Effector memory CD4-positive, alpha-beta T cell (primary cell): ENCODE results near the gene FARSA.
"Not testable (repeated sequence)": the region's sequence is repeated elsewhere in the genome, so short reads cannot be mapped to it uniquely, and the experiment has no call there.

ENCODE experiments used
- DNase-seq, 3 donors: peaks; one replicate each; pipeline ENCODE4 v3.0.0-alpha.2; 2020
- H3K27ac ChIP-seq: 2 replicates; pipeline ENCODE4 v1.7.0; 2013; ENCODE audit warnings: mild to moderate bottlenecking, low read length, moderate library complexity; ENCODE audit not compliant: insufficient read depth, poor library complexity, severe bottlenecking
- H3K27me3 ChIP-seq: replicated peaks from 2 replicates; pipeline ENCODE4 v1.7.0; 2013; ENCODE audit warnings: mild to moderate bottlenecking, low read length; ENCODE audit not compliant: insufficient read depth, control insufficient read depth, poor library complexity, severe bottlenecking
- H3K36me3 ChIP-seq: 2 replicates; pipeline ENCODE4 v1.7.0; 2013; ENCODE audit warnings: mild to moderate bottlenecking, low read length, moderate library complexity; ENCODE audit not compliant: control insufficient read depth, insufficient read depth
- H3K4me1 ChIP-seq: 2 replicates; pipeline ENCODE4 v1.7.0; 2013; ENCODE audit warnings: low read length, mild to moderate bottlenecking; ENCODE audit not compliant: control insufficient read depth, insufficient read depth, poor library complexity, severe bottlenecking
- H3K4me3 ChIP-seq: 2 replicates; pipeline ENCODE4 v1.7.0; 2013; ENCODE audit warnings: low read length, low read depth, mild to moderate bottlenecking; ENCODE audit not compliant: insufficient read depth, poor library complexity, severe bottlenecking
- H3K9me3 ChIP-seq: 2 replicates; pipeline ENCODE4 v1.7.0; 2013; ENCODE audit warnings: mild to moderate bottlenecking, low read length, moderate library complexity; ENCODE audit not compliant: control insufficient read depth

The FARSA gene

DNA sequence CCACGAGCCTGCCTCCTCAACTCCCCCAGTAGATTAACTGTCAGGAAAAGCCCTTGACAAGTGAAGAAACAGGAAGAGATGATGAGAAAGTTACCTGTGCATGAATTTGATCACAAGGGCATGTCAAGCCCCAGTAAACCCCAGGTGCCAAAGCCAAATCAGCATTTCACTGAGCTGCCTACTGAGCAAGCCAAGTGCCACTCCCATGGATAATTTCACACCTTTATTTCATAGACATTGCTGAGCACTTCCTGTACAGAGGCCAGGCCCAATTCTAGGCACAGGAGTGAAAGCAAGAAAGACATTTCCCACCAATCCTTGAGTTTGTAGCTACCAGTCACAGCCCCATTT lies 21.1 kb upstream of the FARSA start:
- Histone ChIP-seq H3K36me3 (peaks cover 37% of the 10 kb centered on the region), H3K27ac (no peak overlapping the region), H3K27me3 (no peaks in the 10 kb centered on the region), H3K4me1 (peaks cover 7% of the 10 kb centered on the region), H3K9me3 (no peaks in the 10 kb centered on the region), H3K4me3 (no peak overlapping the region)
- DNase-seq = no peak

DNA sequence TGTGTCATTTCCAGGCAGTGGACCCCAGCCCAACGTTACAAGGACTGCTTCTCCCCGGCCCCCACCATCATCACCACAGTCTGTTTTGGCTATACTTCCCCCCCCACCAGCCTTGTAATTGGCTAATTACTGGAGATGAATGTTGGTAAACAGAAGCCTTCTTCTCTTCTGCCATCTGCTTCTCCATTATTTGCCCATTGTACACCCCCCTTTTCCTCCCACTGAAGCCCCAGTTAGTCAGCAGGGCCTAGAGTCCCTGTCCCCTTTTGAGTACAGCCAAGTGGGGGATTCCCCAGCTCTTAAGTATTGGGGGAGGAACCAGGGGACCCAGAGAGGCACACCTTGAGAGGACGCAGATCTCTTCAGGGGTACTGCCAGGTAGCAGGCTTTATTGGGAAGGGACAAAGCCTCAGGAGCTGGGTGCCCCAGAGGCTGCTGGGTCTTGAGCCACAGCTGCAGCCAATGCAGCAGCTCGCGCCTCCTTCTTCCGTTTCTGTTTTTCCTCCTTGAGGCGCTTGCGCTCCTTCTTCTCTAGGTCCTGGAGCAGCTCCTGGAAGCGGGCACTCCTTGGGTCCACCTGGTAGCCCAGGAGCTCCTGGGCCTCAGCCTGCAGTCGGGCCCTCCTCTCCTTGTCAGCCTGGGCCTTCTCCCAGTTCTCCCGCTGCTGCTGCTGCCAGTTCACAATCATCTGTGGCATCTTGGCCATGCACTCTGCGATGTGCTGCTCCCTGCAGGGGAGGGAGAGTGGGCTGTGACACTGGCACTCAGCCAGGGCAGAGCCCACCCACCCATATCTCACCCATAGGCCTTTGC lies 20.5 kb upstream of the FARSA start:
- H3K4me1 ChIP-seq = peaks cover 7% of the 10 kb centered on the region
- H3K27ac ChIP-seq = no peak overlapping the region
- H3K36me3 ChIP-seq = peaks cover 43% of the 10 kb centered on the region

DNA sequence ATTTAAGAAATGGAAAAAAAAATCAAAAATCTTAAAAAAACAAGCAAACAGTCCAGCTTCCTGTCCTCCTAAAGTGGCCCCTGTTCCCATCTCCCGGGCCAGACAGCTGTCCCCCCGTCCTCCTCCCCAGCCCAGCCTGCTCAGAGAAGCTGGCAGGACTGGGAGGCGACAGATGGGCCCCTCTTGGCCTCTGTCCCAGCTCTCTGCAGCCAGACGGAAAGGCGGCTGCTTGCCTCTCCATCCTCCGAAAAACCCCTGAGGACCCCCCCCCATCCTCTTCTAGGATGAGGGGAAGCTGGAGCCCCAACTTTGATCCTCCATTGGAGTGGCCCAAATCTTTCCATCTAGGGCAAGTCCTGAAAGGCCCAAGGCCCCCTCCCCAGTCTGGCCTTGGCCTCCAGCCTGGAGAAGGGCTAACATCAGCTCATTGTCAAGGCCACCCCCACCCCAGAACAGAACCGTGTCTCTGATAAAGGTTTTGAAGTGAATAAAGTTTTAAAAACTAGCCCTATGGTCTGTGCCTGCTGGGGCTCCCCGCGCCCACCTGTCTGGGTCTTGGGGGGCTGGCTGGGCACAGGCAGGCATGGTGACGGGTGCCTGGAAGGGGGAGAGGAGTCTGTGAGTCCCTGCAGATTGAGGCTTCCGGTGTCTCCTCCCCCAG lies 19.8 kb upstream of the FARSA start:
- Histone ChIP-seq H3K4me3 (no peak overlapping the region), H3K9me3 (no peaks in the 10 kb centered on the region), H3K27ac (no peak overlapping the region), H3K27me3 (no peaks in the 10 kb centered on the region), H3K36me3 (peaks cover 50% of the 10 kb centered on the region), H3K4me1 (peaks cover 7% of the 10 kb centered on the region)
- no peak for DNase-seq

More for the DNA sequence above, 20.5 kb upstream of the FARSA start:
- no peaks in the 10 kb centered on the region for H3K27me3 ChIP-seq
- no peaks in the 10 kb centered on the region for H3K9me3 ChIP-seq
- no peak for DNase-seq
- H3K4me3 ChIP-seq = no peak overlapping the region

DNA sequence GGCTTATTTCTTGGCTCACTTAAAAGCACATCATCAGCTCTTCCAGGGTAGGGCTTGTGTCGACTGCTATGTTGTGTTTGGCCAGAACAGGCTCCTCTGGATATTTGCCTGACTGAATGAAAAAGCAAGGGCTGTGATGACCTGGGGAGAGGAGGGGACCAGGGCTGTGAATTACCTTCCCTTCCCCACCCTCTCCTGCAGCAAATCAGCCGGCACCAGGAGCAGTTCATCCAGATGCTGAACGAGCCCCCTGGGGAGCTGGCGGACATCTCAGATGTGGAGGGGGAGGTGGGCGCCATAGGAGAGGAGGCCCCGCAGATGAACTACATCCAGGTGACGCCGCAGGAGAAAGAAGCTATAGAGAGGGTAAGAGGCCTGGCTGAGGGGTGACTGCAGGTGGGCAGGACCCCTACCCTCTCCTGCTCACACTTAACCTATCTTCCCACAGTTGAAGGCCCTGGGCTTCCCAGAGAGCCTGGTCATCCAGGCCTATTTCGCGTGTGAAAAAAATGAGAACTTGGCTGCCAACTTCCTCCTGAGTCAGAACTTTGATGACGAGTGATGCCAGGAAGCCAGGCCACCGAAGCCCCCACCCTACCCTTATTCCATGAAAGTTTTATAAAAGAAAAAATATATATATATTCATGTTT lies 19.1 kb upstream of the FARSA start:
- H3K36me3 ChIP-seq = peaks cover 57% of the 10 kb centered on the region
- H3K4me3 ChIP-seq = no peak overlapping the region
- no peaks in the 10 kb centered on the region for H3K27me3 ChIP-seq
- H3K9me3 ChIP-seq = no peaks in the 10 kb centered on the region
- no peak for DNase-seq
- H3K4me1 ChIP-seq = peaks cover 7% of the 10 kb centered on the region
- no peak overlapping the region for H3K27ac ChIP-seq

DNA sequence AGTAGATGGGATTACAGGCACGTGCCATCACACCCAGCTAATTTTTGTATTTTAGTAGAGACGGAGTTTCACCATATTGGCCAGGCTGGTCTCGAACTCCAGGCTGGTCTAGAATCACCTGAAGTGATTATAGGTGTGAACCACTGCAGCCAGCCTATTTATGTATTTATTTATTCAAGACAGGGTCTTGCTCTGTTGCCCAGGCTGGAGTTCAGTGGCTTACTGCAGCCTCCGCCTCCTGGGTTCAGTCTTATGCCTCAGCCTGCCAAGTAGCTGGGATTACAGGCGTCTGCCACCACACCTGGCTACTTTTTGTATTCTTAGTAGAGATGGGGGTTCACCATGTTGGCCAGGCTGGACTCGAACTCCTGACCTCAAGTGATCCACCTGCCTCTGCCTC lies 18.5 kb upstream of the FARSA start:
- not testable (repeated sequence) for H3K4me3 ChIP-seq, H3K27me3 ChIP-seq, H3K27ac ChIP-seq, H3K4me1 ChIP-seq, H3K9me3 ChIP-seq, DNase-seq
- peaks cover 57% of the 10 kb centered on the region for H3K36me3 ChIP-seq

DNA sequence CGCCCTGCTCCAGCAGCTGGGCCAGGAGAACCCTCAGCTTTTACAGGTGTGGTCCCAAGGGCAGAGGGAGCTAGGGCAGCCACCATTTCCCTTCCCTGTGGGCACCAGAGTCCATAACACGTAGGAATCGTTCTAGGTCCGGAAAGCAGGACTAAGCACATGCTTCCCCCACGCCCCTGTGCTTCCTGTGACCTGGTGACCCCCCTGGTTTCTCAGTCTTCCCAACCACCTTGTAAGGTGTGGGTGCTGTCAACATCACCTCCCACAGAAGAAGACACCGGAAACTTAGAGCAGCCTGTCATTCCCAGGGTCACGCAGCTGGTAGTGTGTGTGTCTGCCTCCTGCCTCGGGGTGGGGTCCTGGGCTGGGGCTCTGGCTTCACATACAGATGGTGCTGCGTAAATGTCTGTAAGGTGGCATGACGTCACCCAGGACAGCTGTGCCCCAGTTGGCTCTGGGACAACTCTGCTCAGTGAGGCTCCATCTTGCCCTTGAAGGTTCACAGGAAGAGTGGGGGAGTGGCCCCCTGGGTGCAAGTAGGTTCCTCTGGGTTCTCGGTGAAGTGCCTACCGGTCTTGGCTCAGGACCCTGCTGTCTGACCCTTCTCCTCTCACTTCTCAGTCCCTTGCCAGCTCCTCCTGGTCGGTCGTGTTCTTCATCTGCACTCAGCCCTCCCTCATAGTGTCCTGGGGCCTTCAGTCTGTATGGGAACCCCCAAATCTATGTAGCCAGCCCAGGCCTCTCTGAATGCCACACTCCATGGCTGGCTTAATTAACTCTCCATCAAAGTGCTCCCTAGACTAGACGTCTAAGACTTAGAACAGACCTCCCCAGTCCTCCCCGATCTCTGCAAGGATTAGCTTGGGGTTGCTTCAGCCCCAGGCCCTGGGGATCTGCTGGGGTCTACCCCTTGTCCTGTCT lies 16.1 kb upstream of the FARSA start:
- no peaks in the 10 kb centered on the region for H3K9me3 ChIP-seq
- DNase-seq = no peak
- peaks cover 6% of the 10 kb centered on the region for H3K4me1 ChIP-seq
- H3K27ac ChIP-seq = no peak overlapping the region
- H3K27me3 ChIP-seq = no peaks in the 10 kb centered on the region
- H3K4me3 ChIP-seq = no peak overlapping the region
- H3K36me3 ChIP-seq = peaks cover 57% of the 10 kb centered on the region

DNA sequence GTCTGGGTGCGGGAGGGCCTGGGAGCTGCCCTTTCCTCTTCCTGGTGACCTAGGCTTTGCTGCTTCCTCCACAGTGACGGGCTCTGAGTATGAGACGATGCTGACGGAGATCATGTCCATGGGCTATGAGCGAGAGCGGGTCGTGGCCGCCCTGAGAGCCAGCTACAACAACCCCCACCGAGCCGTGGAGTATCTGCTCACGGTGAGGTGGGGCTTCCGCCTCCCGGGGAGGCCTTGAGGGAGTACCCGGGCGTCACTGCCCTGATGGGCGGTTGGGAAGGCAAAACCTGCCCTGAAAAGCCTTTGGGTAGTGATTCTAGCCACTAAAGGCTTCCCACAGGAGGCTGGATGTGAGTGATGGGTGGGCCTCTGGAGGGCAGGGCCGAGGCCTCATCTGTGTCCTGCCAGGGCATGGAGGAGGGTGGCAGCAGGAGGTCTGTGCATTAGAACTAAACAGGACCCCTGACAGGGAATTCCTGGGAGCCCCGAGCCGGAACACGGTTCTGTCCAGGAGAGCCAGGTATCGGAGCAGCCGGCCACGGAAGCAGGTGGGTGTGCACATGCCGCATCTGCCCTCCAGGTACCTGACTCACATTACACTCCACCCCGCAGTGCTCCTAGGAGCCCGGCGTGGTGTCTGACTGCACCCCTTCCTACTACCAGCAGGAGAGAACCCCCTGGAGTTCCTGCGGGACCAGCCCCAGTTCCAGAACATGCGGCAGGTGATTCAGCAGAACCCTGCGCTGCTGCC lies 15.3 kb upstream of the FARSA start:
- Histone ChIP-seq H3K4me1 (peaks cover 6% of the 10 kb centered on the region), H3K4me3 (no peak overlapping the region), H3K27me3 (no peaks in the 10 kb centered on the region), H3K9me3 (no peaks in the 10 kb centered on the region), H3K36me3 (peaks cover 61% of the 10 kb centered on the region), H3K27ac (no peak overlapping the region)
- no peak for DNase-seq

DNA sequence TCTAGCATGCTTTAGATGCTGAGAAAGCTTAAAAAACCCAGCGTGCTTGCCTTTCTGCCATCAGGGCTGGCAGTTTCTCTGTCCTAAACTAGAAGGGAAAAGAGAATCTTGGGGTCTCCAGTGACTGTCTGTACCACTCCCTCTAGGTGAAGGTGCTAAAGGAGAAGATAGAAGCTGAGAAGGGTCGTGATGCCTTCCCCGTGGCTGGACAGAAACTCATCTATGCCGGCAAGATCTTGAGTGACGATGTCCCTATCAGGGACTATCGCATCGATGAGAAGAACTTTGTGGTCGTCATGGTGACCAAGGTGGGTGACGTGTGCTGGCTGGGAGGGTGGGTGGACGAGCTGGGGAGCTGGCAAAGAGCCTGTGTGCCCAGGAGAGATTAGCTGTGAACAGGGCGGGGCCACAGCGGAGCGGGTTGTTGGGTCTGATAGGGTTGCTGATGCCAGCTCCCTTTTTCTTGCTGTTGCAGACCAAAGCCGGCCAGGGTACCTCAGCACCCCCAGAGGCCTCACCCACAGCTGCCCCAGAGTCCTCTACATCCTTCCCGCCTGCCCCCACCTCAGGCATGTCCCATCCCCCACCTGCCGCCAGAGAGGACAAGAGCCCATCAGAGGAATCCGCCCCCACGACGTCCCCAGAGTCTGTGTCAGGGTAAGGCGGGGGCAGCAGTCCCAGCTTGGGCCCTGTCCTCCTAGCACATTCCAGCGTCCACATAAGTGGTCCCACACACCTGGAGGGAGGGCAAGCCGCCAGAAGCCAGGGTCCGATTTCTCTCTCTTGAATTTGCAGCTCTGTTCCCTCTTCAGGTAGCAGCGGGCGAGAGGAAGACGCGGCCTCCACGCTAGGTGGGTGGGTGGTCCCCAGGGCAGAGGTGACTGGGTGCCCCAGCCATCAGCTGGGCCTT lies 14.4 kb upstream of the FARSA start:
- no peak for DNase-seq
- peaks cover 61% of the 10 kb centered on the region for H3K36me3 ChIP-seq
- peaks cover 11% of the 10 kb centered on the region for H3K4me1 ChIP-seq
- no peak overlapping the region for H3K4me3 ChIP-seq
- H3K9me3 ChIP-seq = no peaks in the 10 kb centered on the region
- H3K27me3 ChIP-seq = no peaks in the 10 kb centered on the region
- H3K27ac ChIP-seq = no peak overlapping the region
